GM10266 (cell line): ENCODE data around the gene UBE2L5.

ENCODE experiments used
- DNase-seq: peaks from one replicate; pipeline ENCODE4 v3.0.0; 2012; ENCODE audit errors: extremely low spot score
- CTCF ChIP-seq: IDR thresholded peaks from 2 replicates; pipeline ENCODE4 v1.5.1; 2012; ENCODE audit warnings: mild to moderate bottlenecking, low read depth; ENCODE audit not compliant: control insufficient read depth, insufficient read depth; ENCODE audit errors: missing control alignments

UBE2L5 gene

GRCh38 chr13:30422054-30422839, at the start of gene UBE2L5:
TSS of gene UBE2L5 (plus strand) at chr13:30422493. CDS start at chr13:30427991, 5,498 bp downstream.
- TF ChIP-seq CTCF = no peak
- peak; percentile 65 for DNase-seq

- no peak for TF ChIP-seq CTCF
- DNase-seq = no peak
Measured at GRCh38 chr13:30373727-30374126, 48.6 kb upstream of the UBE2L5 start.

GRCh38 chr13:30375265-30375835, 46.9 kb upstream of the UBE2L5 start:
- DNase-seq = no peak
- no peak for TF ChIP-seq CTCF

GRCh38 chr13:30376426-30377311, 45.6 kb upstream of the UBE2L5 start:
- no peak for TF ChIP-seq CTCF
- peak; percentile 59 for DNase-seq

- no peak for DNase-seq
- TF ChIP-seq CTCF = no peak
Measured at GRCh38 chr13:30377312-30377685, 45.0 kb upstream of the UBE2L5 start.

- no peak for TF ChIP-seq CTCF
- no peak for DNase-seq
Measured at GRCh38 chr13:30378191-30378590, 44.1 kb upstream of the UBE2L5 start.

- no peak for TF ChIP-seq CTCF
- DNase-seq = no peak
Measured at GRCh38 chr13:30381049-30381448, 41.2 kb upstream of the UBE2L5 start.
